ENCODE data around the gene IL15RA.
"Not testable (repeated sequence)": the region's sequence is repeated elsewhere in the genome, so short reads cannot be mapped to it uniquely, and the experiment has no call there.

Gene IL15RA

DNA sequence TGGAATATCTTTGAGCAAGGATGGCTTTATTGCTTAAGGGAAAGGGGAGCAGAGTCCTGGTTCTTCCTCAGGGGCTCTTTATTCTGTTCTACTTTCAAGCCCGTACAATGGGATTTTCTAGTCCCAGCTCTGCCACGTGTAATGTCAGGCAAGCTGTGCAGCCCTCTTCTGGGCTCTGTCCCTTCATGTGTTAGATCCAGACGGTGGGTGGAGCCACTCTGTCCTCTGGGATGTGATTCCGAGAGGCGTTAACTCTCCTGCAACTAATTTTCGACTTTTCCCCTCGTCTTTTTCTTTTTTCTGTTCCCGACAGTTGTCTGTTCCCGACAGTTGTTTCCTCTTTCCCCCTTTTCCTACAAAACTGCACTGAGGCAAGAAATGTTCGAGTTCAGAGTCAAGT, 52.5 kb downstream of the IL15RA start:
- no peak for DNase-seq (ENCODE audit: low read depth in 2 of 2)

DNA sequence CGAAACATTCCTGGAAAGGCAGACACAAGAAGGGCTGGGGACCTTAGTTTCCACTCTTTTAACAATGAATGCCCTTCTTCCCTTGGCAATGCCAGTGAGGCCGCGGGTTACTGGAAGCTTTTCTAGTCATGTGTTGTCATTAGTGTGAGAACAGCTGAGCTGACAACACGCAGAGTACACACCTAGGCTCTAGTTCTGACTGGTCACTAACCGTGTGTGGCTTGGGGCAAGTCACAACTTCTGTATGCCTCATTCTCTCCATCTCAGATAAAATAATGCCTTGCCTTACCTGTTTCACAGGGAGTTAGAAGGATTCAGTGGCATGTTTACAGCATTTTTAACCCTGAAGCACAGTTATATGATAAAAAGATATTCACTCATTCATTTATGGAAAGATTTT, 55.6 kb downstream of the IL15RA start:
- DNase-seq (ENCODE audit: low read depth in 2 of 2) = no peak

DNA sequence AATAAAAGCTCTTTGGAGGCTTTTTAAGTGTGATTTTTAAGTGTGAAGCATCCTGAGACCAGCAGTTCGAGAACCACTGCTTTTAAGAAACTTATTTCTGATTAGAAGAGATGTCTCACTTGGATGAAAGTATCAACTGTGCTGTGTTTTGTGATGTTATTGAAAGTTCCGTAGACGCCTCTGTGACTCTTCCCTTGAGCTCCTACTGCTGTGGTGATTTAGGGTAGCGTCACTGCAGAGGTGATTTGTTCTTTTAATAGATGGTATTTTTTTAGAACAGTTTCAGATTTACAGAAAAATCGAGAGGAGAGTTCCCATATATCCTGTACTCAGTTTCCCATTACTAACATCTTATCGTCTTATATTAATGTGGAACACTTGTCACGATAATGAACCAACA, 57.8 kb downstream of the IL15RA start:
- DNase-seq (ENCODE audit: low read depth in 2 of 2) = no peak

DNA sequence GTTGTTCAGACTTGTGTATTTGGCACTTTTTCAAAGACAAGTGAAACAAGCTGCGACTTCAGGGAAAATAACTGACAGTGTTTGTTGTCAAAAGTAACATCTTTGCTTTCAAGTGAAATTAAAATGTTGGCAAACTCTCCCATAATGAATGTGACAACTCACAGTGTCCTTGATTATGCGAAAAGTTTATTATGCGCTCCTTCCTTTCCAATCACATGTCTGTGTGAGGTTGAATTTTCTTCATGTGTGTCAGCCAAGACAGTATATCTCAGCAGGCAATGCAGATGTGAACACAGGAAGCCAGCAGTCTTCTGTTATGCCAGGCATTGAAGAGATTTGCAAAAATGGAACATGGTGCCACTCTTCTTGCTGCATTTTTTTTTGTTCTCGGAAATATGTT, 58.6 kb downstream of the IL15RA start:
- no peak for DNase-seq (ENCODE audit: low read depth in 2 of 2)

DNA sequence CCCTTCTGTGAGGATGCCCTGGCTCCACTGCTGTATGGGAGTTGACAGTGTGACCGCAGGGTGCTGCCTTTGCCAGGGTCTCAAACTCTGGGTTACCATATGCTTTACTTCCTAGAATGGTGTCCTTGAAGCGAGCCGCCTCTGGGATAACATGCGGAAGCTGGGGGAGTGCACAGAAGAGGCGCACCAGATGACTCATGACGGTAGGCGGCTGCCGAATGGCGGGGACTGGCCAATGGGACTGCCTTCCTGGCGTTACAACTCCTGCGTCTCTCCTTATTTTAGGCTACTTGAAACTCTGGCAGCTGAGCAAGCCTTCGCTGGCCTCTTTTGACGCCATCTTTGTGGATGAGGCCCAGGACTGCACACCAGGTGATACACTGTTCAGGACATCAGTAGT, 60.0 kb downstream of the IL15RA start:
- no peak for DNase-seq (ENCODE audit: low read depth in 2 of 2)

GRCh38 chr10:5915451-5915850, 61.9 kb downstream of the IL15RA start:
- DNase-seq (ENCODE audit: low read depth in 2 of 2) = no peak

DNA sequence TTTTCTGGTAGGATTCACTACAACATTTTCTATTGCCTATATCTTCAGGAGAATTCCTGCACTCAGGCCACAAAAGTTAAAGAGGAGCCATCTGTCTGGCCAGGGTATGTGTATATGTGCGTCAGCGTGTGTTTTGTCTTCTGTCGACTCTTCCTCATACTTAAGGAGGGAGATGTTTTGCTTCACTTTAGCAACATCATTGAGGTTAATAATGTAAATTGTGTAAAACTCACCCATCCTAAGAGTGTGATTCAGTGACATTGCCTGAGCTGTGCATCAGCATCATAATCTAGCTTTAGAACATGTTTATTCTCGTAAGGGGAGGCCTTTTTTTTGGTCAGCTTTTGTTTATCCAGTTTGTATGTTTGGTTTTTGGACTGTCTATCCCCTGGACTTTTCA, 63.6 kb downstream of the IL15RA start:
- no peak for DNase-seq (ENCODE audit: low read depth in 2 of 2)

DNA sequence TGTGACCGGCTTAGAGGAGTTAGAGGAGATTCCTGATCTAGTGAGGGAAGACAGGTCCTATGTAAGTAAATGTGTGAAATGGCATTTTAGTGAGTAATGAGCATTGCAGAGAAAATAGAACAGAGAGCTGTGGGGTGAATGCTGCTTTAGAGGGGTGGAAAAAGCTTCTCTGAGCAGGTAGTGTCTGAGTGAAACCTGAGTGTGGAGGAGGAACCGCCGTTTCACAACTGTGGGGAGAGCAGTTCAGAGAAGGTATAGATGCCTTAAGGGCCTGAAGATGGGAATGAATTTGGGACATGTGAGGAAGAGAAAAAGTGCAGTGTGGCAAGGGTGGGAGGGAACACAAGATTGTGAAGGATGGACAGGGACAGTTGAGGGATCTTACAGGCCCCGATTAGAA, 65.7 kb downstream of the IL15RA start:
- DNase-seq (ENCODE audit: low read depth in 2 of 2) = no peak

DNA sequence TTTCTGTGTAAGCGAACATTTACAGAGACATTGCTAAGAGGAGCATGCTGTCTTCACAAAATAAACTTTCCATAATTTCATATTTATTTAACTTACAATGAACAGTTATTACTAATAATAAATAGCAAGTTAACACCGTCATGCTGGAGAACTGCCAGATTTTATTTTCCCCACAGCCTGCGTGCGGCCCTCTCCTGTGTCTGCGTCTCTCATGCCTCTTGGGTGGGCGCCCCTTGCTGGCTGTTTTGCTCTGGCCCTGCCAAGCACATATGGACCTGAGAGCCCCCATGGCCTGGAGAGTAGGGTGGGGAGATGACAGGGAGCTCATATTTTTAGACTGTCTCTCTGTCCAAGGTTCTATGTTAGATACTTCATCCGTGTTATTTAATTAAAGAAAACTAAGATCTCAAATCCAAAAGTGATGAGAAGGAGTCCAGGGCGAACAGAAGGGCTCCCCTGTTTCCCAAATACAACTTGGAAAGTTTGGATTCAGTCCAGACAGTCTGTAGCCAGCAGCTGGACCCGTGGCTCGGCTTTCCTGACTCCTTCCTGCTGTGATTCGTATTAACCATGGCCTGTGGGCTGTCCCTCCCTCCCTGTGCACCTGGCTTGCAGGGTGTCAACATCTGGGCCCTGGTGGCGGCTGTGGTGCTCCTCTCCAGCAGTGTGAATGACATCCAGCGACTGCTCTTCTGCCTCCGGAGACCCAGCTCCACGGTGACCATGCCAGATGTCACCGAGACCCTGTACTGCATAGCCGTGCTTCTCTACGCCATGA, 66.8 kb downstream of the IL15RA start:
- no peak for DNase-seq (ENCODE audit: low read depth in 2 of 2)

DNA sequence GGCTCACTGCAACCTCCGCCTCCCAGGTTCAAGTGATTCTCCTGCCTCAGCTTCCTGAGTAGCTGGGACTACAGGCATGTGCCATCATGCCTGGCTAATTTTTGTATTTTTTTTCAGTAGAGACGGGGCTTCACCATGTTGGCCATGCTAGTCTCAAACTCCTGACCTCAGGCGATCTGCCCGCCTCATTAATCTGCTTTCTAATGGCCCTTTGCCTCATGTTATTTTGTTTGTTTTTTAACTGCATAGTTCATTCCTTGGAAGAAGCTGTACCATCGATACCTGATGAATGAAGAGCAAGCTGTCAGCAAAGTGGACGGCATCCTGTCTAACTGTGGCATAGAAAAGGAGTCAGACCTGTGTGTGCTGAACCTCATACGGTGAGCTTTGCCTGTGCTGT, 68.7 kb downstream of the IL15RA start:
- not testable (repeated sequence) for DNase-seq (ENCODE audit: low read depth in 2 of 2)

- no peak for DNase-seq (ENCODE audit: low read depth in 2 of 2)
These were observed 70.7 kb downstream of the IL15RA start for GRCh38 chr10:5906651-5907050.

GRCh38 chr10:5905854-5906507, 71.4 kb downstream of the IL15RA start:
- no peak for DNase-seq (ENCODE audit: low read depth in 2 of 2)

DNA sequence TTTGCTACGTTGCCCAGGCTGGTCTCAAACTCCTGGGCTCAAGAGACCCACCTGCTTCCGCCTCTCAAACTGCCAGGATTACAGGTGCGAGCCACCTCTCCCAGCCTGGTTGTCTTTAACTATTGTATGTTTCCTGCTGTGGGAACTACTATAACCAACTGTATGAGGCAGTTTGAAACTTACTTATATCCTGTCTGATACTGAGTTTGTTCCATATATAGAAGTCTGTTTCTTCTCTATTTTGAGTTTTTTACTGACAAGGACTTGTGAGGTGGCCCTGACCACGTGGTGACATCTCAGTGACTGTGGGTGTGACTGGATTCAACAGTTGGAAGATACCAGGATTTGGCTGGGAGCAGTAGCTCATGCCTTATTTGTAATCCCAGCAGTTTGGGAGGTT, 73.1 kb downstream of the IL15RA start:
- no peak for DNase-seq (ENCODE audit: low read depth in 2 of 2)

- no peak for DNase-seq (ENCODE audit: low read depth in 2 of 2)
These were observed 73.8 kb downstream of the IL15RA start for GRCh38 chr10:5903563-5903962.

GRCh38 chr10:5902511-5903274, 74.7 kb downstream of the IL15RA start:
- DNase-seq (ENCODE audit: low read depth in 2 of 2) = no peak

Data from stimulated activated CD4-positive, alpha-beta T cell treated with anti-CD3 and anti-CD28 coated beads, Interleukin-4, amount 100 ng/mL, for 48 hours (primary cell).